Lung microvascular endothelial cell (primary cell): ENCODE data around the gene PSMB7. TPM values are rescaled to one million over a fixed set of nuclear protein-coding genes. Genes with fewer than 3 reads are reported as not detected.

Experiments used
- DNase-seq, 2 donors: peaks; one replicate each; pipeline versions ENCODE4 v3.0.0 to v3.0.0-alpha.2; 2010; ENCODE audit warnings: low read depth in 2 of 2
- total RNA-seq: library from RNA; depleted of rRNA; stranded (reverse); fragments of >200 nt; gene quantifications from 2 replicates; pipeline ENCODE4 v1.2.1, GENCODE V29; 2014

PSMB7 gene
- 159 and 192 TPM in 2 replicates for total RNA-seq

DNA sequence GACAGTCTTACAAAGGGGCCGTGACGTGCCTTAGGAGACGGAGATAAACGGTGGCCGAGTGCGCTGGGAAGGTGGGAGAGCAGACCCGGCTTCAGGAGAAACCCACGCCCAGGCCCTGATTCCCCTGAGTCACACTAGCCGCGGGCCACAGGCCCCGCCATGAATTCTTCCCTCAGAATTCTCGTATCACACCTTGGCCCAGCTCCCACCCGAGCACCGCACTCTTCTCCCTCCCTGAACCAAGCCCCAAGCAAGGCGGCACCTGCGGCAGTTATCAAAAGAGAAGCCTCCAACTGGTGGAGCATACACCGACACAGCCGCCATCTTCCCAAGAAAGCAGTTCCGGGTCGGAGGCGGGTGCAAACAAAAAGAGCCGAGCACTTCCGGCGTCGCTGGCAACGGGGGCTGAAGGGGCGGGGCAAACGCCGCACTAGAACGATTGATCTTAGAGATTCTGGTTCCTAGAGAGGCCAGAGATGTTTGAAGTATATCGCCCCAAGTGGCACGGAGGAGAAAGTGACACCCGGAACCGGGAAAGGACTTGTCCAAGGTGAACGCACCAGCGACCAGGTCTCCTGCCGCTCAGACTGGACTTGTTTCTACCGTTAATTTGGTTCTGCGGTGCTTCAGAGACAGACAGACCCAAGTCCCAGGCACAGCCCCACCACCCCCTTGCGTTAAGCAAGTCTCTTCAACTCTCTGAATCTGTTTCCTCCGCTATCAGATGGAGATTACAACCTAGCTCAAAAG lies at the start of gene PSMB7:
Gene PSMB7 (minus strand): TSS at position 341 of the 750 bp plus-strand sequence. CDS start 17 bp downstream, at position 324.
- DNase-seq: peak; percentile 98 to 99

DNA sequence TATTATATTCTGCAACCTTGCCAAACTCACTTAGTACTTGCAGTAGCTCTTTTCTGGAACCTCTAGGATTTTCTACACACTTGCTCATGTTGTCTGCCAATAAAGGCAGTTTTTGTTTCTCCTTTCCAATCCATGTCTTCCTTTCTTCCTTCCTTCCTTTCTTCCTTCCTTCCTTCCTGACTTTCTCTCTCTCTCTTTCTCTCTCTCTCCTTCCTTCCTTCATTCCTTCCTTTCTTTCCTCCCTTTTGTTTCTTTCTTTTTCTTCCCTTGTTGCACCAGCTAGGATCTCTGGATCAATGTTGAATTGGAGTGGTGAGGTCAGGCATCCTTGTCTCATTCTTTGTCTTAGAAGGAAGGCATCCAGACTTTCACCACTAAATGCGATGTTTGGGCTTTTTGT lies 47.5 kb upstream of the PSMB7 start:
- DNase-seq: no peak

DNA sequence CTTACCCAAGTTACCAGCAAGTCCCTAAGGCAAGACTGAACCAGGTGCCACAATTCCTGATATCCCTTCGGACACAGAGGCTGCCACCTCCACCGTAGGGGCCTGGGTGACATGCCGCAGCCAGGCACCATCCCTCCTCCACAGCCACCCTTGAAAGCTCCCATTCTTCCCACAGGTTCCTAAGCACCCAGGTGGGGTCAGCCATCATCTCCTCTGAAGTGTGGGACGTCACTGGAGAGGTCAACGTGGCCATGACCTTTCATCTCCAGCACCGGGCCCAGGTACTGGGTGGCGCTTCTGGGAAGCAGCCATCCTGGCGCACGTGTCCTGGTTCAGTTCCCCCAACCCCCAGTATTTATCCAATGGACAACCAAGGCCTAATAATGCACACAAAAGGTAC lies 43.2 kb upstream of the PSMB7 start:
- no peak for DNase-seq

DNA sequence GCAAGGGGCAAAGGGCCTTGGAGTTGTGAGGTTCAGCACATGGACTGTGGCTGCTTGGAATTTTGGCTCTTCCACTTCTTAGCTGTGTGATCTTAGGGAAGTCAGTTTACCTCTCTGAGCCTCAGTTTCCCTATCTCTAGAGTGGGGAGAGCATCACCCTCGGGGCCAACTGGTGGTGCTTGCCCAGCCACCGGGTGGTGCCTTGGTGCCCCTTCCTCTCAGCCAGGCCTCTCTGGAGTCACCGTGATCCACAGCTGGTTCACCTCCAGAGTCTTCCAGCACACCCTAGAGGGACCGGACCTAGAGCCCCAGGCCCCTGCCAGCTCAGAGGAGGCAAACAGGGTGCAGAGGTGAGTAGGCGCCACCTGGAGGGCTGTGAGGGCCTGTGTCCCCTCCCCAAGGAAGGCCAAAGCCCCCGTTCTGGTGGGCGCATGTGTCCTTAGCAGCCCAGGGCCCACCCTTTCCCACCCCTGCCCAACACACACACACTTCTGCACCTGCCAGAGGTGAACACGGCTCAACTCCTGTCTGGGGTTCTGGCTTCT lies 42.7 kb upstream of the PSMB7 start:
- DNase-seq: no peak

DNA sequence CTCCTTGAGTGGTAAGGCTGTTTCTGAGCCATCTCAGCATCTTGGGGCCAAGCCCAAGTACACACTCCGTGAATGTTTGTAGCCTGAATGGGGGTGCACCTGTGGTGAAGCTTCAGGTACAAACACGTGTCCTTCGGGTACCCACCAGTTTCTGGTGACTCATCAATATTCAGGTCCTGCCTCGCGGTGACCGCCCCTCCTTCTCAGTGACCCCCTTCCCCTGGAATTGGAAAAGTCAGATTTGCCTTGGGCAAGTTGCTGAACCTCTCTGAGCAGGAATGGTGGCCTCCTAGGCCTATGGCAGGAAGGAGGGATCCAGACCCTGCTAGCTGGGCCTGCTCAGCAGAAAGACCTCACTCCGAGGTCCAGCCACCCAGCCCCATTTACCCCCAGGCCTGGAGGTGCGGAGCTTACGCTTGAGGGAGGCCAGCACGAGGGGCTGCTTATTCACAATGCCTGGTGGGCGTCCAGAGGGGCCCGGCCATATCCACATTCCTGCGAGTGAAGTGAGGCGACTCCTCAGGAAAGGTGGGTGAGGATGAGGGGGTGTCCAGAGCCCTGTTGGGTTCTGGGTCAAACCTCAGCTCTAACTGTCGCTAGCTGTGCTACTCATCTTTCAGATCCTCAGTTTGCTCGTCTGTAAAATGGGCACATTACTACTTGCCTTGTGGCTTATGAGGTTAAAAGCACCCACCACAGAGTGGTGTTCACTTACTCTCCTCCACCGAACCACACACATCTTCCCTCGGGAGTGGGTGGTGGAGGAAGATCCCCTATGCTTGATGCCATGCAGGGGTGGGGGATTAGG lies 42.0 kb upstream of the PSMB7 start:
- no peak for DNase-seq

DNA sequence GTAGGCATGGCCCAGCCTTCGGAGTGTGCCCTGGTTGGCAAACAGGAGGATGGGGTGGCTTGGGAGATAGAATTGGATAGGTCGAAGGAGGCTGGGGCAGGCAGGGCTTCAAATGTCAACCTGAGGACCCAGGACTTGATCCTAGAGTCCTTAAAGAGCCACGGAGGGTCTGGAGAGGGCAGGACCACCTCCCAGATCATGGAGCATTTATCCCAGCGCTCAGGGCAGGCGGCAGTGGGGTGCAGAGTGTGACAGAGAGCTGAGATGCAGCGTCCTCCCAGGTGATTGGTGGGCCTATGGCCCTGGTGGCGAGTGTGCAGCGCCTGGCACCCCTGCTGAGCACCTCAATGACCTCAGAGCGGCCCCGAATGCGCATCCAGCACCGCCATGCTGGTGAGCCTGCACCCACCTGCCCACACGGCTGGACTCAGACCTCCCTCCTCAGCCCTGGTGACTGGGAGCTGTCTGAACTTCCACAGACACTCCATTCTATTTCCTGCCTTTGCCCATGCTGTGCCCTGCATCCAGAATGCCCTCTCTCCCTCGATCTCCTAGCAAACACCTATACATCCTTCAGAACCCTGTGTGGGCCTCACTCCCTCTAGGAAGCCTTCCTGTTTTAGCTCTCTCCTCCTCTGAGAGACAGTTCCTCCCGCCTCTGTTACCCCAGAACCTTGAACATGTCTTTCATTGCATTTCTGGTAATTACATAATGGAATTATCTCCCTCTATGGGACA lies 41.3 kb upstream of the PSMB7 start:
- no peak for DNase-seq

DNA sequence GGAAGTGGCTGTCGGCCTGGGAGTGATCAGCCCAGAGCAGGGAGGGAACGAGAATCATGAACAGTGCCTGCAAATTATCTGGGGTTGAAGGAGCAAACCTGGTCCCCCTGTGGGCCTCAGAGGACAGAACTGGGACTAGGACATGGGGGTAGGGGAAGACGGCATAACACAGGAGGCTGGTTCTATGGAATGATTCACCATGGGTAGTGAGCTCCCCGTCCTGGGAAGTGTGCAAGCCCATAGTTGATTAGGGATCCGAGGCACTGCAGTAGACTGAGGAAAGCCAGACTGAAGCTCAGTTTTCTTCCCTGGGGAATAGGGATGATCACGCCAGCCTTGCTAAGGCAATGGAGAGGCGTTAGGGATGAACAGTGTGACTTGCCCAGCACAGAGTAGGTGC lies 40.6 kb upstream of the PSMB7 start:
- no peak for DNase-seq

DNA sequence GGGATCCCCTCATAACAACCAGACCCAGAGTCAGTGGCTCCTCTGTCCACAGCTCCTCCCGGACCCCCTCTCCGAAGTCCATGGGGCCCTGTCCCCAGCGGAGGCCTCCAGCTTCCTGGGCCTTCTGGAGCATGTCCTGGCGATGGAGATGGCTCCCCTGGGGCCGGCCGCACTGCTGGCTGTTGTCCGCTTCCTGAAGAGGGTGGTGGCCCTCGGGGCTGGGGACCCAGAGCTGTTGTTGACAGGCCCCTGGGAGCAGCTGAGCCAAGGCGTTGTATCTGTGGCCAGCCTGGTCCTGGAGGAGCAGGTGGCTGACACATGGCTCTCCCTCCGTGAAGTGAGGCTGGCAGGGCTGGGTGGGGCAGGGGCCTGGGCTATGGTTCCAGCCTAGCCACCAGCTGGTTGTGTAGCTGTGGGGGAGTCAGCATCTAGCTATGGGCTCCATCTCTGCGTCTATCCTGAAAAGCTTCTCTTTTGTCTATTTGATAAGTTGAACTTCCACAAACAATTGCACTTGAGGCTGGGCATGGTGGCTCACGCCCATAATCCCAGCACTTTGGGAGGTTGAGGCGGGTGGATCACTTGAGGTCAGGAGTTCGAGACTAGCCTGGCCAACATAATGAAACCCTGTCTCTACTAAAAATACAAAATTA lies 39.7 kb upstream of the PSMB7 start:
- no peak for DNase-seq

DNA sequence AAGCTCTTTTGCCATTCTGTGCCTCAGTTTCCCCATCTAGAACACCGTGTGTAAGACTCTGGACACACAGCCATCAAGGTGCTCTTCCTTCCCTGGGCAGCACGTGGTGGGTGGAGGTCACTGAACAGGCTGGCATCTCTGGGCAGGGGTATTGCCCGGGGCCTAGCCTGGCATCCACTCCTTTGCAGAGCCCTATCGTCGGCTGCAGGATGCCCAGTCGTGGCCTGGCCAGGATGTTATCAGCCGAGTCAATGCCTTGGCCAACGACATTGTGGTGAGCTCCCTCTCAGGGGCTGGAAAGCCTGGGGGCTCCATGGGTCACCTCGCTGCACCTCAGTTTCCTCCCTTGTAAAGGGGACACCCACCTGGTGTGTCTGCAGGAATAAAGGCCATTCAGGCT lies 39.1 kb upstream of the PSMB7 start:
- no peak for DNase-seq

DNA sequence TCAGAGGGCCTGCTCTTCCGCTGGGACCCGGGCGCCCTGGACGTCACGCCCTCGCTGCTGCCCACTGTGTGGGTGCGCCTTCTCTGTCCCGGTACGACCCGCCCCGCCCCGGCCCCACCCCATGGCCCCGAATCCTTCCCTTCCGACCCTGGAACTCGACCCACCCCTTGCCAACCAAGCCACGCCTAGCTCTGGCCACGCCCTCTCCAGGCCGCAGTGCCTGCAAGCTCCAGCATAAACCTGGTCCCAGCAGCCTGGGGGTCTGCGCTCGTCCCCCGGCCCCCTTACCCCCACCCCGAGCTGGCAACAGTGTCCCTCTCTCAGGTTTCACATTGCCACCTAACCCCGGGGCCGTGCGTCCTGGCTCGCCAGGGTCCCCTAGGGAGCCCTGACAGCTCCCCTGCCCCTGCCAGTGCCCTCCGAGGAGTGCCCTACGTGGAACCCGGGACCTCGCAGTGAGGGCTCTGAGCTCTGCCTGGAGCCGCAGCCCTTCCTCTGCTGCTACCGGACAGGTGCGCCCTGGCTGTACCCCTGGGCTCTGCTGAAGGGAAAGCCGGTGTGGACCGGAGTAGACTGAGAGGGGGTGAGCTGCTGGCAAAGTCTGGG lies 38.4 kb upstream of the PSMB7 start:
- no peak for DNase-seq

DNA sequence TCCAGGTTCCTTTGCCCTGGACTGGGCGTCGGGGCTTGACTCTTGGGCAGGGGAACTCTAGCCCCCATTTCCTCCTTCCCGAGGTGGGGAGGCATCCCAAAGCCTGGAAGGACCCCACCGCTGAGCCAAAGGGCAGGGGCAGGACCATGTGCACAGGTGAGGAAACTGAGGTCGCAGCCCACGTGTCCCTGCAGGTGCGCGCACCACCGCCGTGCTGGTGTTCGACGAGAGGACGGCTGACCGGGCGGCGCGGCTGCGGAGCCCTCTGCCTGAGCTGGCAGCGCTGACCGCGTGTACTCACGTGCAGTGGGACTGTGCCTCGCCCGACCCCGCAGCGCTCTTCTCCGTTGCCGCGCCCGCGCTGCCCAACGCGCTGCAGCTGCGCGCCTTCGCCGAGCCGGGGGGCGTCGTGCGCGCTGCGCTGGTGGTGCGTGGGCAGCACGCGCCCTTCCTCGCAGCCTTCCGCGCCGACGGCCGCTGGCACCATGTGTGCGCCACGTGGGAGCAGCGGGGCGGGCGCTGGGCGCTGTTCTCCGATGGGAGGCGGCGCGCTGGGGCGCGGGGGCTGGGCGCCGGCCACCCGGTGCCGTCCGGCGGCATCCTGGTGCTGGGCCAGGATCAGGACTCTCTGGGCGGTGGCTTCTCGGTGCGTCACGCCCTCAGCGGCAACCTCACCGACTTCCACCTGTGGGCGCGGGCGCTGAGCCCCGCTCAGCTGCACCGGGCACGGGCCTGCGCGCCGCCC lies 37.8 kb upstream of the PSMB7 start:
- no peak for DNase-seq

DNA sequence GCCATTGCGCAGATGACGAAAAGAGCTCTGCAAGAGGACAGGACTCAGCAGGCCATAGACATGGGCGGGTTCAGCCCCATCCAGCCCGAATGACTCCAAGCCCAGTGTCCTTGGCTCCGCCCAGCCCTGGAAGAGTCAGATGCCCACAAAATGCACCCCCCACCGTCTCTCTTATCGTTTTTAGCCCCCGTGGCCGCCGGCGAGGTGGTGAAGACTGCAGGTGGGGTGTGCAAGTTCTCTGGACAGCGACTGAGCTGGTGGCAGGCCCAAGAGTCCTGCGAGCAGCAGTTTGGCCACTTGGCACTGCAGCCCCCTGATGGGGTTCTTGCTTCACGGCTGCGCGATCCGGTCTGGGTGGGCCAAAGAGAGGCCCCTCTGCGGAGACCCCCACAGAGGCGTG lies 37.1 kb upstream of the PSMB7 start:
- no peak for DNase-seq

DNA sequence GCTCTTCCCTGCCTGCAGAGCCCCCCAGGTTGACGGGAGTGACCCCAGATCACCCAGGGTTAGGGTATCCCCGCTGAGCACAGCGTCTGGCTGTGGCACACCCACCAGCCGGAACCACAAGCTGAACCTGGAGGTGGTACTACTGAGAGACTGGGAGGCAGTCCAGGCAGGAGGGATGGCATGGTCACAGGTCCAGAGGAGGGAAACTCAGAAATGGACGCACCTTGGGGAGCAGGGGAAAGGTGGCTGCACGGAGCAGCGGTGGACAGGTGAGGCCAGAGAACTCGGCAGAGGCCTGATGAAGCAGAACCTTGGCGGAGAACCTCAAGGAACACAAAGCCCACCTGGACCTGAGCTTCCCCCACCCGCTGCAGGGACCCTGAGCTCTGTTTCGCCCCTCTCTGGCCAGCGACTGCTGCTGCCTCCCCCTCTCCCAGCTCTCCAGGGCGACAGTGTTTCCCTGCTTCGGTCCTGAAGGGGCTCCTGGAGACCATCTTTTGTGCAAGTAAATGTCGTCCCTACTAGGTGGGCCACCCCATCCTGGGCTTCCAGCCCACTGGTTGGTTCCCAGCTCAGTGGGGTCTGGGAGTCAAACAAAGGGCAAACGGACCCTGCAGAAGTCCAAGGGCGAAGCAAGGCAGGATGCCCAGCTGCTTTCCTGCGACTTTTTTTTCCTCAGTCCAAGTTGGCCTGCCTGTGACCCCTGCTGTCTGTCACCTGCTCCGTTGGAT lies 35.9 kb upstream of the PSMB7 start:
- DNase-seq: no peak

DNA sequence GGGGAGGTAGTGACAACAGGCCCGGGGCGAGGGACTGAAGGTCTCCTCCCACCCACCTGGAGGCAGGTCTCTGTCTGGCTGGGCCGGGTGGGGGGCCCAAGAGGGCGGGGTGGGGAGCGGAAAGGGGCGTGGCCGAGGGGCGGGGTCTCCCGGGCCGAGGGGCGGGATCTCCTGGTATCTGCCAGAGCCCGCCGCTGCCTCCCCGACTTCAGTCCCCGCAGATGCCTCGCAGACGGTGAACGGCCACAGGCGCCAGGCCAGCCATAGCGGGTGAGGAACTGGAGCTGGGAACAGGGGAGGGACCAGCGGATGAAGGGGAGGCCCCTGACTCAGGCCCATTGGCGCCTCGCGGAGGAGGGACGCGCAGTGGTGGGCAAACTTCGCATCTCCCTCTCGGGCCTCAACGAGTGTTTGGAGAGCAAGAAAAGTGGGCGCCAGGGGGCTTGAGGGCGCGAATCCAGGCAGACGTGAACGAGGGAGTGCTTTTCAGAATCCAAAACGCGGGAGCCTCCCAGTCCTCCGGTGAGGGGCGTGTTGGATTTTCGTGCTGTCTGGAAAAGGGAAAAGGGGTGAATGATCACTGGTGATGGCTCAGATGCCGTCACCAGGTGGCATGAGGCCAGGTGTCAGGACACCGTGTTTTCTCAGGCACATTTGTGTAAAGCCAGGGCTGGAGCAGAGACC lies 35.1 kb upstream of the PSMB7 start, which contains the start of gene ADGRD2:
Gene ADGRD2 (plus strand): TSS at position 211 of the 684 bp plus-strand sequence. CDS start 1,216 bp downstream, outside the sequence.
- DNase-seq: peak in 1 of 2 donors; percentile 24

DNA sequence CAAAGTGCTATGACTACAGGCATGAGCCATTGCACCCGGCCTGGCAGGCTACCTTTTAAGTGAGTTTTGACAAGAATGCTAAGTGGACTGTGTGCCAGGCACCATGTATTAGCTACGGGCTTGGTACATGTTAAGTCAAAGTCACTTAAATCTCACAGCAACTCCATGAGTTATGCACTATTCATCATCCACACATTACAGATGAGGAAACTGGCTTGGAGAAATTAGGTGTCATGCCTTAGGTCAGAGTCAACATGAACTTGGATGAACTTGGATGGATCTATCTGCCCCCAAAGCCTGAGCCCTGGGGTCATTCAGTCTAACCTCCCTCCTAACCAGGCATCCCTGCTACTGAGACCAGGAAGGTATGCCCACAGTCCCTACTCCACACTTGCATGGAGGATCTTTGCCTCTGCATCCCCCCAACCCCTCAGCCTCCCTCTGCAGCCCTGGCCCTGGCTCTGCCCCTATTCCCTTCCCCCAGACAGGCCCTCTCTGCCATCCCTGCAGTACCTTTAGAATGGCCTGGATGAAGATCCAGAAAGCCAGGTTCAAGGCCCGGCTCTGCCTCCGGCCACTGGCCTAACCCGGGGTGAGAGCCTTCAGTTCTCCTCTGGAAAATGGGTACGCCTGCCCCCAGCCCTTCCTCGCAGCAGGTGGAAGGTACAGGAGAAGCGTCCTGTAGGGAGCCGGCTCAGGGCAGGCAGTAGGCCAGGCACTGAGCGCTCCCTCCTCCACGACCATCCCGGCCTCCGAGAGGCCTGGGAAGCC lies 34.3 kb upstream of the PSMB7 start:
- DNase-seq: no peak

DNA sequence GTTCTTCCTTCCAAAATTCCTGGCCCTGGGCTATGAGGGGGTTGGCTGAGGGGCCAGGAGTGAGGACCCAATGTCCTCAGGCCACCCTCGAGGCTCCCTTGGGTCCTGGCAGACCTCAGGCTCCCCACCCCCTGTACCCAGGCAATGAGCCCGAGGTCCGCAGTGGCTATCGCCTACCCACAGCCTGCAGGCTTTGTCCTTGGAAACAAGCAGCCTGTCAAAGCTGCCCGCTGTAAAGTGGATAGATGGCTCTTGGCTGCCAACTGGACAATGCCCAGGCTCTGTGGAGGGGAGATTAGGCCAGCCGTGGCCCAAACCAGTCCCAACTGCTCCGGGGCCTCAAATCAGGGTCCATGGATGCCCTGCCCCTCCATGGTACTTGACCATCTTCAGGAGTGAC lies 32.8 kb upstream of the PSMB7 start:
- DNase-seq: no peak

DNA sequence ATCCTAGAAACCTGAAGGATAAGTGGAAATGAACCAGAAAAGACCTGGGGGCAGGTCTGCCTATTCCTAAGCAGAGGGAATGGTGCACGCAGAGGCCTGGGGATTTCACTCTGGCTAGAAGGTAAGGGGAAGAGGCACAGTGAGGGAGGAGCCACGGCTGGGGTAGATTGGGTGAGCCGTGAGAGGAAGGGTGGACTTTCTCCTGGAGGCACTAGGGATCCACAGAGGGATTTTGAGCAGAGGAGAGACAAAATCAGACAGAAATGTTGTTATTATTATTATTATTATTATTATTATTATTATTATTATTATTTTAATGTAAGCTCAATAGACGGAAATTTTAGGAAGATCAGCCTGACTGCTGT lies 32.0 kb upstream of the PSMB7 start:
- no peak for DNase-seq

DNA sequence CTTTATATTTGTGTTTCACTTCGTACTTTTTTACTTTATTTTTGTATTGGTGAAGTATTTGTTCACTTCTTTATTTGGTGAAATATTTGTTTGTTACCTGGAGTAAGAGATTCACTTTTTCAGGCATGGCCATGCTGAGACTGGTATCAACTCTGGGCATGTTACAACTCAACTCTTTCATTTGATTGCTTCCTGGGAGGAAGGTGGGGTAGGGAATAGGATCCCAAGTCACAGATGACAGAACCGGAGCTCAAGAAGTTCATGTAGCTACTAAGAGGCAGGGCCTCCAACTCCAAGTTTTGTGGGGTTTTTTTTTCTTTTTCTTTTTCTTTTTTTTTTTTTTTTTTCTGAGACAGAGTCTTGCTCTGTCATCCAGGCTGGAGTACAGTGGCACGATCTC lies 28.9 kb upstream of the PSMB7 start:
- no peak for DNase-seq
